H9 (cell line): ENCODE data around the gene IL25. TPM values are rescaled to one million over a fixed set of nuclear protein-coding genes. Genes with fewer than 3 reads are reported as not detected.

Source experiments
- DNase-seq: peaks from one replicate; pipeline ENCODE4 v3.0.0-alpha.2; 2017
- H2AFZ ChIP-seq: one replicate; pipeline ENCODE4 v1.6.1; 2013; ENCODE audit warnings: mild to moderate bottlenecking, low read length, control low read depth, moderate library complexity
- H2AK5ac ChIP-seq: 2 replicates; pipeline ENCODE4 v1.6.1; 2013; ENCODE audit warnings: low read length, control low read depth, mixed read lengths; ENCODE audit not compliant: insufficient read length
- H2BK120ac ChIP-seq: one replicate; pipeline ENCODE4 v1.6.1; 2013; ENCODE audit warnings: low read depth, mild to moderate bottlenecking, low read length, control low read depth, inconsistent platforms; ENCODE audit not compliant: poor library complexity, severe bottlenecking
- H2BK12ac ChIP-seq: 2 replicates; pipeline ENCODE4 v1.6.1; 2013; ENCODE audit warnings: low read length, control low read depth, mixed read lengths, low read depth; ENCODE audit not compliant: insufficient read length
- H2BK15ac ChIP-seq: 2 replicates; pipeline ENCODE4 v1.6.1; 2013; ENCODE audit warnings: low read depth, low read length, control low read depth
- H2BK20ac ChIP-seq: one replicate; pipeline ENCODE4 v1.6.1; 2013; ENCODE audit warnings: low read depth, mild to moderate bottlenecking, low read length, control low read depth, inconsistent platforms; ENCODE audit not compliant: poor library complexity, severe bottlenecking
- H2BK5ac ChIP-seq: 2 replicates; pipeline ENCODE4 v1.6.1; 2013; ENCODE audit warnings: low read length, control low read depth, mixed read lengths; ENCODE audit not compliant: insufficient read length
- H3K14ac ChIP-seq: 2 replicates; pipeline ENCODE4 v1.6.1; 2013; ENCODE audit warnings: low read length, control low read depth; ENCODE audit not compliant: insufficient read depth
- H3K18ac ChIP-seq: 2 replicates; pipeline ENCODE4 v1.6.1; 2013; ENCODE audit warnings: low read depth, mild to moderate bottlenecking, mixed read lengths, low read length, control low read depth; ENCODE audit not compliant: insufficient read length
- H3K23ac ChIP-seq: 2 replicates; pipeline ENCODE4 v1.6.1; 2013; ENCODE audit warnings: low read length, control low read depth, mixed read lengths, low read depth; ENCODE audit not compliant: insufficient read length
- H3K23me2 ChIP-seq: 2 replicates; pipeline ENCODE4 v1.6.1; 2013; ENCODE audit warnings: low read depth, mild to moderate bottlenecking, mixed read lengths, low read length, control low read depth; ENCODE audit not compliant: insufficient read length, poor library complexity, severe bottlenecking
- H3K27ac ChIP-seq: 2 replicates; pipeline ENCODE4 v1.5.1; 2013; ENCODE audit warnings: low read length, control low read depth, mixed read lengths, low read depth; ENCODE audit not compliant: insufficient read length
- H3K27me3 ChIP-seq: 2 replicates; pipeline ENCODE4 v1.6.1; 2013; ENCODE audit warnings: low read length, control low read depth, inconsistent platforms; ENCODE audit not compliant: insufficient read depth
- H3K4ac ChIP-seq: 2 replicates; pipeline ENCODE4 v1.6.1; 2013; ENCODE audit warnings: low read depth, mild to moderate bottlenecking, control low read depth, inconsistent platforms, low read length, moderate library complexity
- H3K4me1 ChIP-seq: 2 replicates; pipeline ENCODE4 v1.6.1; 2013; ENCODE audit warnings: low read length, control low read depth, inconsistent platforms; ENCODE audit not compliant: insufficient read depth
- H3K4me2 ChIP-seq: 2 replicates; pipeline ENCODE4 v1.6.1; 2013; ENCODE audit warnings: low read length, control low read depth, mixed read lengths; ENCODE audit not compliant: insufficient read length, insufficient read depth
- H3K56ac ChIP-seq: 2 replicates; pipeline ENCODE4 v1.6.1; 2013; ENCODE audit warnings: low read depth, mild to moderate bottlenecking, mixed read lengths, low read length, control low read depth; ENCODE audit not compliant: insufficient read length
- H3K79me1 ChIP-seq: 2 replicates; pipeline ENCODE4 v1.6.1; 2013; ENCODE audit warnings: low read depth, mild to moderate bottlenecking, moderate library complexity, low read length, control low read depth, inconsistent platforms; ENCODE audit not compliant: insufficient read depth, poor library complexity, severe bottlenecking
- H3K79me2 ChIP-seq: 2 replicates; pipeline ENCODE4 v1.6.1; 2013; ENCODE audit warnings: low read length, control low read depth, inconsistent platforms; ENCODE audit not compliant: insufficient read depth
- H3K9ac ChIP-seq: 2 replicates; pipeline ENCODE4 v1.6.1; 2013; ENCODE audit warnings: low read length, control low read depth, mixed read lengths; ENCODE audit not compliant: insufficient read length; ENCODE audit errors: extremely low read depth
- H3K9me3 ChIP-seq: one replicate; pipeline ENCODE4 v1.6.1; 2013; ENCODE audit warnings: low read depth, low read length, inconsistent platforms; ENCODE audit not compliant: control insufficient read depth
- H3T11ph ChIP-seq: one replicate; pipeline ENCODE4 v1.6.1; 2013; ENCODE audit warnings: mild to moderate bottlenecking, low read length, control low read depth, inconsistent platforms
- H4K20me1 ChIP-seq: one replicate; pipeline ENCODE4 v1.6.1; 2013; ENCODE audit not compliant: control insufficient read depth, insufficient read length, insufficient read depth
- H4K5ac ChIP-seq: 2 replicates; pipeline ENCODE4 v1.6.1; 2013; ENCODE audit warnings: low read depth, mild to moderate bottlenecking, mixed read lengths, low read length, control low read depth; ENCODE audit not compliant: insufficient read length
- H4K8ac ChIP-seq: replicated peaks from 2 replicates; pipeline ENCODE4 v1.6.1; 2013; ENCODE audit warnings: low read length, control low read depth, mixed read lengths, low read depth; ENCODE audit not compliant: insufficient read length
- H4K91ac ChIP-seq: 2 replicates; pipeline ENCODE4 v1.6.1; 2013; ENCODE audit warnings: low read depth, mild to moderate bottlenecking, moderate library complexity, mixed read lengths, low read length, control low read depth; ENCODE audit not compliant: insufficient read length
- H3K27ac Mint-ChIP-seq, 3 experiments: 2 replicates in 2 of 3; 3 replicates in 1 of 3; pipeline ENCODE4 v1.8.0; 2020 to 2021; ENCODE audit warnings: mixed read lengths in 3 of 3, mild to moderate bottlenecking in 1 of 3, moderate library complexity in 1 of 3
- H3K27me3 Mint-ChIP-seq: 2 replicates; pipeline ENCODE4 v1.8.0; 2021; ENCODE audit warnings: low read depth, mild to moderate bottlenecking, moderate library complexity, mixed read lengths
- H3K36me3 Mint-ChIP-seq, 3 experiments: 2 replicates in 2 of 3; 3 replicates in 1 of 3; pipeline ENCODE4 v1.8.0; 2020 to 2021; ENCODE audit warnings: low read depth in 3 of 3, mixed read lengths in 3 of 3; ENCODE audit not compliant: insufficient read depth in 1 of 3
- H3K4me1 Mint-ChIP-seq, 2 experiments: 2 replicates each; pipeline ENCODE4 v1.8.0; 2020; ENCODE audit warnings: mixed read lengths in 2 of 2
- H3K4me3 Mint-ChIP-seq, 2 experiments: 2 replicates in 1 of 2; 3 replicates in 1 of 2; pipeline ENCODE4 v1.8.0; 2020 to 2021; ENCODE audit warnings: mild to moderate bottlenecking in 2 of 2, mixed read lengths in 2 of 2, moderate library complexity in 1 of 2
- H3K9me3 Mint-ChIP-seq, 2 experiments: 2 replicates in 1 of 2; 3 replicates in 1 of 2; pipeline ENCODE4 v1.8.0; 2020; ENCODE audit warnings: mild to moderate bottlenecking in 2 of 2, mixed read lengths in 2 of 2, moderate library complexity in 1 of 2
- CTCF ChIP-seq: fragments of 200-600 bp; sonication (generic); conservative IDR thresholded peaks from 3 replicates; pipeline ENCODE4 v1.8.0; 2021; ENCODE audit warnings: antibody characterized with exemption, mild to moderate bottlenecking
- WGBS: extraction: QIAGEN DNeasy Blood & Tissue Kit; methylation state at CpG from one replicate; pipeline ENCODE4 v1.1.7; 2013; ENCODE audit warnings: missing lambda C conversion rate, low lambda C conversion rate, mixed read lengths; ENCODE audit not compliant: insufficient read length; ENCODE audit errors: extremely low coverage; 5-methylcytosine and 5-hydroxymethylcytosine counted together
- total RNA-seq: library from RNA; stranded (reverse); gene quantifications from 2 replicates; pipeline ENCODE4 v1.2.1, GENCODE V29; 2021

IL25 gene
- total RNA-seq, 1 experiment from 2014 or later, result not detected

- H3K4ac ChIP-seq, result no peak overlapping the region
- H3K4me1 ChIP-seq, result 0 out of 2 replicates have a peak, but pooled peaks cover 2% of the 10 kb centered on the region
- H4K20me1 ChIP-seq, result no peaks in the 10 kb centered on the region
- no peak for TF ChIP-seq CTCF
- no peak overlapping the region for H4K5ac ChIP-seq
- no peaks in the 10 kb centered on the region for H3K23me2 ChIP-seq
- H3K27me3 Mint-ChIP-seq, result peaks cover 23% of the 10 kb centered on the region
- no peak overlapping the region for H3K9ac ChIP-seq
- no peak overlapping the region for H2BK15ac ChIP-seq
- H3K79me1 ChIP-seq, result no peaks in the 10 kb centered on the region
- no peak overlapping the region for H2BK120ac ChIP-seq
- H3K27ac Mint-ChIP-seq, result no peak overlapping the region
- no peak overlapping the region for H3K56ac ChIP-seq
- H3K14ac ChIP-seq, result no peak overlapping the region
- H2BK5ac ChIP-seq, result no peak overlapping the region
- no peak overlapping the region for H3K27ac ChIP-seq
- no peak overlapping the region for H3K23ac ChIP-seq
- H3K27me3 ChIP-seq, result no peaks in the 10 kb centered on the region; the same call in 1 of the 2 replicates
- no peak overlapping the region for H4K8ac ChIP-seq
- no CpG with 5 or more reads among the region's 8 CpGs for WGBS
- peaks cover 14 to 16% of the 10 kb centered on the region in 2 experiments for H3K4me1 Mint-ChIP-seq
- DNase-seq, result no peak
- H3K9me3 ChIP-seq, result no peaks in the 10 kb centered on the region
- peaks cover 16 to 48% (median 36%) of the 10 kb centered on the region in 3 experiments for H3K36me3 Mint-ChIP-seq
- no peak overlapping the region for H3K4me3 Mint-ChIP-seq
- H3T11ph ChIP-seq, result no peak overlapping the region
- H3K9me3 Mint-ChIP-seq, result no peaks in the 10 kb centered on the region
- H3K4me2 ChIP-seq, result no peak overlapping the region
- H3K79me2 ChIP-seq, result no peaks in the 10 kb centered on the region
- H3K18ac ChIP-seq, result no peak overlapping the region
- no peak overlapping the region for H2BK12ac ChIP-seq
- H4K91ac ChIP-seq, result no peak overlapping the region
- no peak overlapping the region for H2BK20ac ChIP-seq
- no peak overlapping the region for H2AFZ ChIP-seq
- H2AK5ac ChIP-seq, result no peak overlapping the region
Observed at GRCh38 chr14:23357261-23357660, 15.3 kb upstream of the IL25 start.
